Nephron (organoid): ENCODE data around the gene SNX2.

Experiments used
- H3K27ac Mint-ChIP-seq, 3 experiments: 2 replicates each; pipeline ENCODE4 v1.8.0; 2020; ENCODE audit warnings: mixed read lengths in 3 of 3, mild to moderate bottlenecking in 2 of 3, moderate library complexity in 1 of 3
- H3K27me3 Mint-ChIP-seq: 2 replicates; pipeline ENCODE4 v1.8.0; 2021; ENCODE audit warnings: low read depth, mild to moderate bottlenecking, moderate library complexity, mixed read lengths
- H3K36me3 Mint-ChIP-seq: 2 replicates; pipeline ENCODE4 v1.8.0; 2020; ENCODE audit warnings: low read depth, mixed read lengths
- H3K4me1 Mint-ChIP-seq: 2 replicates; pipeline ENCODE4 v1.8.0; 2020; ENCODE audit warnings: mixed read lengths
- H3K4me3 Mint-ChIP-seq, 3 experiments: 2 replicates each; pipeline ENCODE4 v1.8.0; 2020; ENCODE audit warnings: mild to moderate bottlenecking in 3 of 3, mixed read lengths in 3 of 3, moderate library complexity in 2 of 3
- H3K9me3 Mint-ChIP-seq: 2 replicates; pipeline ENCODE4 v1.8.0; 2020; ENCODE audit warnings: mixed read lengths
- CTCF ChIP-seq, 3 experiments: fragments of 200-600 bp; sonication (generic); IDR thresholded peaks; one replicate each; pipeline ENCODE4 v1.5.0; 2021; ENCODE audit warnings: antibody characterized with exemption in 3 of 3; ENCODE audit not compliant: unreplicated experiment in 3 of 3

Gene SNX2, protein sequence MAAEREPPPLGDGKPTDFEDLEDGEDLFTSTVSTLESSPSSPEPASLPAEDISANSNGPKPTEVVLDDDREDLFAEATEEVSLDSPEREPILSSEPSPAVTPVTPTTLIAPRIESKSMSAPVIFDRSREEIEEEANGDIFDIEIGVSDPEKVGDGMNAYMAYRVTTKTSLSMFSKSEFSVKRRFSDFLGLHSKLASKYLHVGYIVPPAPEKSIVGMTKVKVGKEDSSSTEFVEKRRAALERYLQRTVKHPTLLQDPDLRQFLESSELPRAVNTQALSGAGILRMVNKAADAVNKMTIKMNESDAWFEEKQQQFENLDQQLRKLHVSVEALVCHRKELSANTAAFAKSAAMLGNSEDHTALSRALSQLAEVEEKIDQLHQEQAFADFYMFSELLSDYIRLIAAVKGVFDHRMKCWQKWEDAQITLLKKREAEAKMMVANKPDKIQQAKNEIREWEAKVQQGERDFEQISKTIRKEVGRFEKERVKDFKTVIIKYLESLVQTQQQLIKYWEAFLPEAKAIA

GRCh38 chr5:122774861-122775549, at the start of gene SNX2:
SNX2 (plus strand) TSS chr5:122775080; CDS start chr5:122775104, 24 bp downstream.
- peak in 2 of 3 experiments; percentile 19 to 27 for TF ChIP-seq CTCF (IDR thresholded peaks at IDR 0.05; ENCODE audit: unreplicated experiment in 3 of 3)
- peaks cover 1% of the 10 kb centered on the region for H3K9me3 Mint-ChIP-seq
- peaks cover 15% of the 10 kb centered on the region for H3K36me3 Mint-ChIP-seq
- no peaks in the 10 kb centered on the region for H3K27me3 Mint-ChIP-seq
- peaks cover 23% of the 10 kb centered on the region for H3K4me1 Mint-ChIP-seq
- H3K4me3 Mint-ChIP-seq: peak within 1 kb of the TSS; percentile 99
- H3K27ac Mint-ChIP-seq: peak within 1 kb of the TSS; percentile 95 to 97 (median 96)

GRCh38 chr5:122727112-122727541, 47.8 kb upstream of the SNX2 start:
- Mint-ChIP-seq H3K27ac (no peak overlapping the region), H3K4me3 (no peak overlapping the region)

GRCh38 chr5:122730037-122730436, 44.8 kb upstream of the SNX2 start:
- no peak for TF ChIP-seq CTCF (IDR thresholded peaks at IDR 0.05; ENCODE audit: unreplicated experiment in 3 of 3)
- Mint-ChIP-seq H3K9me3 (no peaks in the 10 kb centered on the region), H3K27me3 (no peaks in the 10 kb centered on the region), H3K4me1 (no peaks in the 10 kb centered on the region), H3K36me3 (no peaks in the 10 kb centered on the region), H3K4me3 (no peak overlapping the region), H3K27ac (no peak overlapping the region)

More at GRCh38 chr5:122727112-122727541, 47.8 kb upstream of the SNX2 start:
- H3K9me3 Mint-ChIP-seq: no peaks in the 10 kb centered on the region
- no peaks in the 10 kb centered on the region for H3K27me3 Mint-ChIP-seq
- peaks cover 10% of the 10 kb centered on the region for H3K4me1 Mint-ChIP-seq
- TF ChIP-seq CTCF (IDR thresholded peaks at IDR 0.05; ENCODE audit: unreplicated experiment in 3 of 3): no peak
- no peaks in the 10 kb centered on the region for H3K36me3 Mint-ChIP-seq

GRCh38 chr5:122730456-122730855, 44.4 kb upstream of the SNX2 start:
- Mint-ChIP-seq H3K27me3 (no peaks in the 10 kb centered on the region), H3K9me3 (no peaks in the 10 kb centered on the region), H3K4me1 (no peaks in the 10 kb centered on the region), H3K36me3 (no peaks in the 10 kb centered on the region), H3K4me3 (no peak overlapping the region), H3K27ac (no peak overlapping the region)
- TF ChIP-seq CTCF (IDR thresholded peaks at IDR 0.05; ENCODE audit: unreplicated experiment in 3 of 3): no peak

GRCh38 chr5:122736086-122736845, 38.6 kb upstream of the SNX2 start:
- Mint-ChIP-seq H3K4me1 (peaks cover 20% of the 10 kb centered on the region), H3K27ac (peak overlapping the region; percentile 66 to 92 (median 82)), H3K4me3 (no peak overlapping the region), H3K27me3 (no peaks in the 10 kb centered on the region), H3K9me3 (no peaks in the 10 kb centered on the region), H3K36me3 (no peaks in the 10 kb centered on the region)
- TF ChIP-seq CTCF (IDR thresholded peaks at IDR 0.05; ENCODE audit: unreplicated experiment in 3 of 3): no peak
